ENCODE data around the gene EID1. TPM values are rescaled to one million over a fixed set of nuclear protein-coding genes. Genes with fewer than 3 reads are reported as not detected.

EID1 gene
- total RNA-seq, 1 experiment from 2014 or later: 128 TPM

- Histone ChIP-seq H3K36me3 (ENCODE audit: insufficient read depth, low read length, poor library complexity, severe bottlenecking) (no peaks in the 10 kb centered on the region), H3K4me1 (ENCODE audit: insufficient read depth, low read length, poor library complexity, severe bottlenecking) (peaks cover 4% of the 10 kb centered on the region), H3K27ac (ENCODE audit: low read depth, low read length, poor library complexity, severe bottlenecking) (no peak overlapping the region), H3K9me3 (ENCODE audit: low read depth, low read length, poor library complexity, severe bottlenecking) (no peaks in the 10 kb centered on the region), H3K4me3 (ENCODE audit: low read depth, low read length, poor library complexity, severe bottlenecking) (no peak overlapping the region), H3K27me3 (replicated peaks; ENCODE audit: insufficient read depth, low read depth, low read length, poor library complexity) (no peaks in the 10 kb centered on the region)
- BruUV-seq (replicated peaks): no TSS peak
- CTCF ChIA-PET: no interaction called here
- POLR2A ChIA-PET (ENCODE audit: low non-redundant PET): no interaction called here
- TF ChIP-seq EZH2 (IDR thresholded peaks at IDR 0.05; ENCODE audit: borderline replicate concordance, low read depth, low read length, poor library complexity, severe bottlenecking) (no peak), CTCF (conservative IDR thresholded peaks at IDR 0.05; ENCODE audit: low read depth, low read length) (no peak)
- no peak for DNase-seq (ENCODE audit: low spot score)
- intact Hi-C loops (cut with micrococcal nuclease; ENCODE audit: unreplicated experiment): no loop called here
Observed at GRCh38 chr15:48898032-48898431, 20.1 kb downstream of the EID1 start.

- H3K27me3 ChIP-seq (replicated peaks; ENCODE audit: insufficient read depth, low read depth, low read length, poor library complexity): no peaks in the 10 kb centered on the region
- ChIA-PET POLR2A (ENCODE audit: low non-redundant PET) (interaction anchor here (0.5 kb wide), 1 partner anchor 565 kb away, joined by 4 read pairs; no protein-coding TSS in a partner anchor), CTCF (no interaction called here)
- no peaks in the 10 kb centered on the region for H3K9me3 ChIP-seq (ENCODE audit: low read depth, low read length, poor library complexity, severe bottlenecking)
- H3K4me3 ChIP-seq (ENCODE audit: low read depth, low read length, poor library complexity, severe bottlenecking): no peak overlapping the region
- intact Hi-C loops (cut with micrococcal nuclease; ENCODE audit: unreplicated experiment): no loop called here
- peaks cover 4% of the 10 kb centered on the region for H3K4me1 ChIP-seq (ENCODE audit: insufficient read depth, low read length, poor library complexity, severe bottlenecking)
- no peak for DNase-seq (ENCODE audit: low spot score)
- H3K27ac ChIP-seq (ENCODE audit: low read depth, low read length, poor library complexity, severe bottlenecking): no peak overlapping the region
- no TSS peak for BruUV-seq (replicated peaks)
- no peaks in the 10 kb centered on the region for H3K36me3 ChIP-seq (ENCODE audit: insufficient read depth, low read length, poor library complexity, severe bottlenecking)
- TF ChIP-seq EZH2 (IDR thresholded peaks at IDR 0.05; ENCODE audit: borderline replicate concordance, low read depth, low read length, poor library complexity, severe bottlenecking): no peak
- no peak for TF ChIP-seq CTCF (conservative IDR thresholded peaks at IDR 0.05; ENCODE audit: low read depth, low read length)
Observed at GRCh38 chr15:48898446-48898845, 20.5 kb downstream of the EID1 start.

- ChIA-PET POLR2A (ENCODE audit: low non-redundant PET) (no interaction called here), CTCF (no interaction called here)
- intact Hi-C loops (cut with micrococcal nuclease; ENCODE audit: unreplicated experiment): no loop called here
- Histone ChIP-seq H3K27me3 (replicated peaks; ENCODE audit: insufficient read depth, low read depth, low read length, poor library complexity) (no peaks in the 10 kb centered on the region), H3K4me1 (ENCODE audit: insufficient read depth, low read length, poor library complexity, severe bottlenecking) (peaks cover 4% of the 10 kb centered on the region), H3K27ac (ENCODE audit: low read depth, low read length, poor library complexity, severe bottlenecking) (no peak overlapping the region), H3K36me3 (ENCODE audit: insufficient read depth, low read length, poor library complexity, severe bottlenecking) (no peaks in the 10 kb centered on the region), H3K9me3 (ENCODE audit: low read depth, low read length, poor library complexity, severe bottlenecking) (no peaks in the 10 kb centered on the region), H3K4me3 (ENCODE audit: low read depth, low read length, poor library complexity, severe bottlenecking) (no peak overlapping the region)
- DNase-seq (ENCODE audit: low spot score): no peak
- TF ChIP-seq CTCF (conservative IDR thresholded peaks at IDR 0.05; ENCODE audit: low read depth, low read length) (no peak), EZH2 (IDR thresholded peaks at IDR 0.05; ENCODE audit: borderline replicate concordance, low read depth, low read length, poor library complexity, severe bottlenecking) (no peak)
- BruUV-seq (replicated peaks): no TSS peak
Observed at GRCh38 chr15:48899793-48900192, 21.9 kb downstream of the EID1 start.

All from A673 (cell line).